Neural cell (in vitro differentiated cells): ENCODE data around the gene SLC15A2.

Experiments used
- EZH2 ChIP-seq: fragments of 200-600, 300-800 bp; shearing (Covaris generic), sonication (generic); IDR thresholded peaks from 2 replicates; pipeline ENCODE4 v1.6.1; 2014; ENCODE audit warnings: antibody characterized with exemption, low read length, borderline replicate concordance, mild to moderate bottlenecking; ENCODE audit not compliant: insufficient read depth, poor library complexity, severe bottlenecking
- MXI1 ChIP-seq: fragments of 450-650 bp; conservative IDR thresholded peaks from 2 replicates; pipeline ENCODE4 v1.6.1; 2014; ENCODE audit warnings: antibody characterized with exemption, mild to moderate bottlenecking; ENCODE audit not compliant: poor library complexity, severe bottlenecking
- RAD21 ChIP-seq: fragments of 450-650 bp; conservative IDR thresholded peaks from 2 replicates; pipeline ENCODE4 v1.6.1; 2014; ENCODE audit warnings: antibody characterized with exemption, mild to moderate bottlenecking, moderate library complexity
- TF ChIP-seq, protein P1 (sequence below): fragments of 450-650 bp; IDR thresholded peaks from 2 replicates; pipeline ENCODE4 v1.5.1; 2014; ENCODE audit warnings: antibody characterized with exemption, mild to moderate bottlenecking, moderate library complexity; ENCODE audit not compliant: poor library complexity, severe bottlenecking
- TF ChIP-seq, protein P2 (sequence below): IDR thresholded peaks from 2 replicates; pipeline ENCODE4 v1.6.1; 2012; ENCODE audit warnings: borderline replicate concordance

DNA sequence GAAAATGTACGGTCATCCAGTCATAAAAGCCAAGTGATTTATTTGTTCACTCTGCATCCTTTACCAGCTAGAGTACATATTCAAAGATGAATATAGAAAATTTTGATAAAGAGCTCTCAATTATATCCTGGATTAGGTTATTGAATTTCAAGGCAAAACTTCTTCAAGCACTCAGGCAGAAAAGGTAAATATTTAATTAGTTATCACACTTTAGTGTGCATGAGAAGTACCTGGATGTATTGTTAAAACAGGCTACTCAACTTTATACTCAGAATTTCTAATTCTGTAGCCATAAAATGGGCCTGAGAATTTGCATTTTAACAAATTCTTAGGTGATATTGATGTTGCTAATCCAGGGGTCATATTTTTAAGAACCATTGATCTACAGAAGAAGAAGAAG lies 82.5 kb downstream of the SLC15A2 start:
- TF ChIP-seq, protein P1, sequence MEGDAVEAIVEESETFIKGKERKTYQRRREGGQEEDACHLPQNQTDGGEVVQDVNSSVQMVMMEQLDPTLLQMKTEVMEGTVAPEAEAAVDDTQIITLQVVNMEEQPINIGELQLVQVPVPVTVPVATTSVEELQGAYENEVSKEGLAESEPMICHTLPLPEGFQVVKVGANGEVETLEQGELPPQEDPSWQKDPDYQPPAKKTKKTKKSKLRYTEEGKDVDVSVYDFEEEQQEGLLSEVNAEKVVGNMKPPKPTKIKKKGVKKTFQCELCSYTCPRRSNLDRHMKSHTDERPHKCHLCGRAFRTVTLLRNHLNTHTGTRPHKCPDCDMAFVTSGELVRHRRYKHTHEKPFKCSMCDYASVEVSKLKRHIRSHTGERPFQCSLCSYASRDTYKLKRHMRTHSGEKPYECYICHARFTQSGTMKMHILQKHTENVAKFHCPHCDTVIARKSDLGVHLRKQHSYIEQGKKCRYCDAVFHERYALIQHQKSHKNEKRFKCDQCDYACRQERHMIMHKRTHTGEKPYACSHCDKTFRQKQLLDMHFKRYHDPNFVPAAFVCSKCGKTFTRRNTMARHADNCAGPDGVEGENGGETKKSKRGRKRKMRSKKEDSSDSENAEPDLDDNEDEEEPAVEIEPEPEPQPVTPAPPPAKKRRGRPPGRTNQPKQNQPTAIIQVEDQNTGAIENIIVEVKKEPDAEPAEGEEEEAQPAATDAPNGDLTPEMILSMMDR, result no peak
- TF ChIP-seq EZH2 (no peak), RAD21 (no peak), MXI1 (no peak)
- TF ChIP-seq, protein P2, sequence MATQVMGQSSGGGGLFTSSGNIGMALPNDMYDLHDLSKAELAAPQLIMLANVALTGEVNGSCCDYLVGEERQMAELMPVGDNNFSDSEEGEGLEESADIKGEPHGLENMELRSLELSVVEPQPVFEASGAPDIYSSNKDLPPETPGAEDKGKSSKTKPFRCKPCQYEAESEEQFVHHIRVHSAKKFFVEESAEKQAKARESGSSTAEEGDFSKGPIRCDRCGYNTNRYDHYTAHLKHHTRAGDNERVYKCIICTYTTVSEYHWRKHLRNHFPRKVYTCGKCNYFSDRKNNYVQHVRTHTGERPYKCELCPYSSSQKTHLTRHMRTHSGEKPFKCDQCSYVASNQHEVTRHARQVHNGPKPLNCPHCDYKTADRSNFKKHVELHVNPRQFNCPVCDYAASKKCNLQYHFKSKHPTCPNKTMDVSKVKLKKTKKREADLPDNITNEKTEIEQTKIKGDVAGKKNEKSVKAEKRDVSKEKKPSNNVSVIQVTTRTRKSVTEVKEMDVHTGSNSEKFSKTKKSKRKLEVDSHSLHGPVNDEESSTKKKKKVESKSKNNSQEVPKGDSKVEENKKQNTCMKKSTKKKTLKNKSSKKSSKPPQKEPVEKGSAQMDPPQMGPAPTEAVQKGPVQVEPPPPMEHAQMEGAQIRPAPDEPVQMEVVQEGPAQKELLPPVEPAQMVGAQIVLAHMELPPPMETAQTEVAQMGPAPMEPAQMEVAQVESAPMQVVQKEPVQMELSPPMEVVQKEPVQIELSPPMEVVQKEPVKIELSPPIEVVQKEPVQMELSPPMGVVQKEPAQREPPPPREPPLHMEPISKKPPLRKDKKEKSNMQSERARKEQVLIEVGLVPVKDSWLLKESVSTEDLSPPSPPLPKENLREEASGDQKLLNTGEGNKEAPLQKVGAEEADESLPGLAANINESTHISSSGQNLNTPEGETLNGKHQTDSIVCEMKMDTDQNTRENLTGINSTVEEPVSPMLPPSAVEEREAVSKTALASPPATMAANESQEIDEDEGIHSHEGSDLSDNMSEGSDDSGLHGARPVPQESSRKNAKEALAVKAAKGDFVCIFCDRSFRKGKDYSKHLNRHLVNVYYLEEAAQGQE, result no peak
